GOT3 (cell line): Measurements from ENCODE around the gene COL12A1.

Experiments
- DNase-seq: peaks from one replicate; lab custom pipeline; 2025; ENCODE audit warnings: mixed read lengths; lab: John Stamatoyannopoulos, UW

COL12A1 gene

DNA sequence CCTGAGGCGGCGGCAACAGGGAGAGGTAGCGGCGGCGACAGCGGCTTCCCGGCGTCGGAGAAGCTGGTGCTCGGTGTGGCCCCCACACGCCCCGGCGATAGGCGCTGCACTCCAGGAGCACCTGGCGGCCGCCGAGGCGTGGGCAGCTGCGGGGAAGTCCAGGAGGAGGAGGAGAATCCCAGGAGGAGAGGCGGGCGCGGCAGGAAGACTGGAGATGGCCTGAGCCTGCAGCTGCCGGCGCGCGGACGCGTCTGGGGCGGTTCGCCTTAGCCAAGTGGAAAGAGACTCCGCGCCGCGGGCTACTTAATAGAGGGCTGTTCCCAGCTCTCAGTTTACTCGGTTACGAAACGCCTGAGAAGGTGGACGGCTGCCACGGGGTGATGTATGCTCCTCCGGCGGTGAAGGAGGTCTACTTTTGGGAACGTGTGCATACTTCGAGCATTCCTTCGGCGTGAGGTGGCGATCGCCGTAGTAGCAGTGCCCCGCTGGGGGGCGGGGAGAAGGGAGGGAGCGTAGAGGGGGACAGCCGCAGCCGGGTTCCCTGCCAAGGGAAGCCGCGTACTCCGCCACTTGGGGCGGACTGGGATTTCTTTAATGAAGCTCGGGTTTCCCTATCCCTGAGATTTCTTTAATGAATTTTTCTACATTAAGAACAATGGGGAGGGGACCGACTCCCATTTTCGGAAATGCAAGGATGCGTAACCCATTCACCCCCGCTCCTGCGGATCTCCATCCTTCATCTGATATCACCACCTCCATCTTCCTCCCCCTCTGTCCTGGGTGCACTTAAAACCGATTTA is at the start of gene COL12A1:
TSS of gene COL12A1 (minus strand) at position 278 of the 800 bp plus-strand sequence. CDS start 3,261 bp downstream, outside the sequence.
- peak; percentile 85 for DNase-seq

DNA sequence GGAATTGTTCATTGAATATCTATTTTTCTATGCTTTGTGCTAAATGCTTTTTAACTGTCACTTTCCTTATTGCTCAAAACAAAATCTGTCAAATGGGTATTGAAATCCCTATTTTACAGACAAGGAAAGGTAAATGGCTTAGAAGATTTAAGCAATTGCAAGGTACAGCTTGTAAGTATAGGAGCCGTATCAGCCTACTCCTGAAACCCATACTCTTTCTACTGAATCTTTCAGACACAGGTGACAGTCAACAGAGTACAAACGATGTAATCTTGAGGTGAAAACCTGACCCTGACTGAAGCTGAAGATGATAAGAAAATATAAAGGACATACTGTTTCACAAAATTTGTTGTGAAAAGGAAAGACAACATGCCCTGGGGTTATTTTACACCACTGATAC is 44.7 kb upstream of the COL12A1 start:
- DNase-seq: no peak

DNA sequence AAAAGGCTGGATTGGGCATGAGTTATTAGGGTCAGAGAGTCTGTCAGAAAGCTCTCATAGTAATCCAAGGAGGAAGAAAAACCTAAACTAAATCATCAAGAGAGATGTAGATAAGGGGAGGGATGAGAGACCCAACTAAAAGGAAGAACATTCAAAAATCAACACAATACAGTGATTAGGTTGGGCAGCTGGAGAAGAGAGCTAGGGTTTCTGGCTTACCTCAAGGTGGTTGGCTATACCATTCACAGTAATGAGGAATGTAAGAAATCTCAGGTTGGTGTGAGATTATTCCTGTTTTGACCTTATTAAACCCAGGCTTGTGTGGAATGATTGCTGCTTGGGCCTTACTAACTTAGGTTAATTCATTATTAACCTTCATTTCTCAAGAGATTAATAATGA is 44.0 kb upstream of the COL12A1 start:
- DNase-seq: no peak

DNA sequence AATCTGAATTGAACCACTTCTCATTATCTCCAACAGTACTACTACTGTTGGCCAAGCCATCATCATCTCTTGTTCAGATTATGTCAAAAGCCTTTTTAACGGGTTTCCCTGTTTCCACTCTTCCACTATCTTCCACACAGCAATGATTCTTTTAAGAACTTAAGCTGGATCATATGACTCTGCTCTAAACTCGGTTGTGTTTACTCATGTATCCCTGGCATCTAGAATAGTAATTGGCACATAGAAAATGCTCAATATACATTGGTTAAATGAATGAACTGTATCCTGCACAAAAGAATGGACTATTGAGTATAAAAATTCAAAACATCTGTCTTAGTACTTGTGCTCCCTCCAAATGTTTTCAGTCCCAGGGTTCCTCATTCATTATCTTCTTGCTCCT is 40.5 kb upstream of the COL12A1 start:
- no peak for DNase-seq

DNA sequence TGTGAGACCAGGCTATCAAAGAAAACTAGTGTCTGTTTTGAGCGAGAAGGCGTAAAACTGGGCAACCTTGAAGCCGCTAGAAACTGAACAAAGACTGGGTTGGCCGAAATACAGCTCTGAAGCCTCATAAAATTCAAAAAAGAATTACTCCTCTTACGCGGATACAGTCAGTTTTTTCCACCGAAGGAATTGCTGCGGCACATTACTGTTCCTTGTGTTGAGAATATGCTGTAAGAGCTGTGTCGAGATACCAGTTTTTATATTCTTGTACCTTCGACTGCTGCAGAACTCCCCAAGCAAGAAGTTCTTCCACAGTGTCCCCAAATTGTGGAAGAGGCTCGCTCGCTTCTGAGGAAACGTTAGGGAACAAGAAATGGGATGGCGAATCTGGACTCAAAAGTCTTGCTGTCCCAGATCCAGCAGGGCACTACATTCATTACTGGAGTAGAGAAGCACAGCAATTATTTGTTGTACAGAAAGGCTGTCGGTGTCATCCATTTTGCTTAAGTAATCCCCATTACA is 38.3 kb upstream of the COL12A1 start:
- DNase-seq: no peak

DNA sequence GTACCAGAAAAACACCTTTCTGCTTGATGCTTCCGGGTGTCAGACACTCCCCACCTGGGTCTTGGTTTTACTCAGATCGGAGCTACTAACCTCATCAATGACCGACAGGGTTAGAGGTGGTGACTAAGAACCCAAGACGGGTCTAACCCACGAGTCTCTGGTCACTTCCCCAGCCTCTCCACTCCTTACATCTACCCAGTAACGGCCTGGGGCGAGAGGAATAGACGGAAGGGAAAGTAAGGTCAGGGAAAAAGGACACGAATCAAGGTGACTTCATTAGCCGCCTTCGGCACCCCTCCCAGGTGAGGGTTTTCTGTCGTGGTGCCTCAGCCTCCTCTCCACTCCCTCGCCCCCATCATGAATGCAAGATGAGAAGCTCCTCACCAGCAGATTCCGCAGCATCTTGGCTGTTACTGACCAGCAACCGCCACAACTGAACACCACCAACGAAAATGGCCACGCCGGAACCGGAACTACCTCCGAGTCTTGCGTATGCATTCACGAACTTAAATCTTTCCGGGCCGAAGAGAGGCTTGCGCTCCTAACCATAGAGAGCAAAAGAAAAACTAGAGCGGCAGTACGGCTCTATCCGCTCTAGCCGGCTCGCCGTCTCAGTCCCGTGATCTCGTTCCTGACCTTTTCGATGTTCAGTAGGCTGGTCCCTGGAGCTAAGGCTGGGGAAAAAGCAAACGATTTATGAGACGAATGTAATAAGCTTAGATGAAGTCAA is 37.6 kb upstream of the COL12A1 start, which contains the start of gene COX7A2:
TSS of gene COX7A2 (minus strand) at position 469 of the 730 bp plus-strand sequence. CDS start at position 402, 67 bp downstream.
- peak; percentile 75 for DNase-seq

DNA sequence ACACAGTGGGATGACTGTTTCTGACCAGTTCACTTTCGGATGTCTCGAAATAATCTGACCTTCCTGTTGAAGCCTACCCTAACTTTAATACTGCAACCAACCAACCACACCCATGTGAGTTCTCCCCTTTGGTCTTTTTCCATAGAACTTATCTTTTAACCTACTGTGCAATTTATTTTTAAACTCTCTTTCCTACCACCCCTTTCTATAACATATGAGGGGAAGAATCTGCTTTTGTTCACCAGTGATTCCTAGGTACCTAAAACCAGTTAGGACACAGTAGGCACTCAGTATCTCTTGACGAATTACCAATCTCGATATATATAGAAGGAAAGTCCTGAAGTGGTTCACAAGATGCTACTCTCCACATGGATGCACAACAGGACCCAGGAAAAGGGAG is 30.8 kb upstream of the COL12A1 start:
- no peak for DNase-seq

DNA sequence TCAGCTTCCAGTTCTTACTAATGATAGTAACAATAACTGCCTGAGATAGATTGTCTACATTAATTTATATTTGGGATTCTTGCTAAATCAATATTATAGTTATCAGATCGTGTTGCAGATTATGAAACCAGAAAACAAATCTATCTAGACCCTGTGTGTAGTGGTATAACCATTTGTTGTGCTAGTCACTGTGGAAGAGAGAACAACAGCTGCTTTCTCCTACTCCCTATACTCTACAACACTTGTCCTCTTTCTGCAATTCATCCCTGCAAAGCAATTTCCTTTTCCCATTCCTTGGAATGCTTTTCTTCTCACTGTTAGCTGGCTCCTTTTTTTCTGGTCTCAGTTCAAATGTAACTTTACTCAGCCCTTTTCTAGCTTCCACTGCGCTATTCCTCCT is 29.4 kb upstream of the COL12A1 start:
- DNase-seq: no peak

DNA sequence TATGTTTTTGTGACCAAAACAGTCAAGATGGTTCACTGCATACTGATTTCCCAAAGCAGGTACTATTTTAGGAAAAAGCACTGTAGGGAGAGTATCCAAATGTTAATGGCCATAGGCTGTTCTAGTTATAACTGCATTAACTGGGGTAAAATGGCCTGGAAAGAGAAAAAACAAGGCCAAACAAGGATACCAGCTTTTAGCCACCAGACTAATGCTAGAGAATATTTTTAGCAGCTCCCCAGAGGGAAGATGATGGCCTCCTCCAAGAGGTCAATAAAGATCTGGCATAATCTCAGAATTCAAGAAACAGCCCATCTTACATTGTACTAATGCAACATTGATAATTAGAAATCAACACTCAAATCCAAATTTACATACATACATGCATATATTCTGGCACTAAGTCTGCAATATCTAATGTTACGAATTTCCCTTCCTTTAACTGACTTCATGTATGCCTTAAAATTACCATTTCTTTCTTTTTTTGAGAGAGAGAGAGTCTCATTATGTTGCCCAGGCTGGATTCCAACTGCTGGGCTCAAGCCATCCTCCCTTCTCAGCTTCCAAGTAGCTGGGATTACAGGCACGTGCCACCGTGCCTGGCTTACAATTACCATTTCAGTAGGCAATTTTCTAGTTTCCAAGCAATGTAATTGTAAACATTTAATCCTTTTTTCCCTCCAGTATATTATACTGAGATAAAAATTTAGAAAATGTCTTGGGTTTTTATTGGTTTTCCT is 28.4 kb upstream of the COL12A1 start:
- DNase-seq: no peak

DNA sequence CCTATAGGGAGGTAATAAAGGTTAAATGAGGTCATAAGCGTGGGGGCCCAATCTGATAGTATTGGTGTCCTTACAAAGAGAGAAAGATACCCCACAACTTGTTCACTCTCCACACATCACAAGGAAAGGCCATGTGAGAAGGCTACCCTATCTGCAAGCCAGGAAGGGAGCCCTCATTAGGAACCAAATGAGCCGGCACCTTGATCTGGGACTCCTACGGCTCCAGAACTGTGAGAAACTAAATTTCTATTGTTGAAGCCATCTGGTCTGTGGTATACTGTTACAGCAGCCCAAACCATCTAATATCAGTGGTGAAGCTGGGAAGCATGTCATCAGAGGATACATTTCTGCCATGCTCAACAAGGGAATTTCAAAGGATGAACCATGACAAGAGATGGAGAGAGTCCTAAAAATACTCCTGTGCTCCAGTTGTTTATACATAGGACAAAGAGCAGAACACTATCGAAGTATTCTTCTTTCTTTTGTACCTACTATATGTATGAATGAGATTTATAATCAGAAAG is 27.3 kb upstream of the COL12A1 start:
- DNase-seq: no peak

DNA sequence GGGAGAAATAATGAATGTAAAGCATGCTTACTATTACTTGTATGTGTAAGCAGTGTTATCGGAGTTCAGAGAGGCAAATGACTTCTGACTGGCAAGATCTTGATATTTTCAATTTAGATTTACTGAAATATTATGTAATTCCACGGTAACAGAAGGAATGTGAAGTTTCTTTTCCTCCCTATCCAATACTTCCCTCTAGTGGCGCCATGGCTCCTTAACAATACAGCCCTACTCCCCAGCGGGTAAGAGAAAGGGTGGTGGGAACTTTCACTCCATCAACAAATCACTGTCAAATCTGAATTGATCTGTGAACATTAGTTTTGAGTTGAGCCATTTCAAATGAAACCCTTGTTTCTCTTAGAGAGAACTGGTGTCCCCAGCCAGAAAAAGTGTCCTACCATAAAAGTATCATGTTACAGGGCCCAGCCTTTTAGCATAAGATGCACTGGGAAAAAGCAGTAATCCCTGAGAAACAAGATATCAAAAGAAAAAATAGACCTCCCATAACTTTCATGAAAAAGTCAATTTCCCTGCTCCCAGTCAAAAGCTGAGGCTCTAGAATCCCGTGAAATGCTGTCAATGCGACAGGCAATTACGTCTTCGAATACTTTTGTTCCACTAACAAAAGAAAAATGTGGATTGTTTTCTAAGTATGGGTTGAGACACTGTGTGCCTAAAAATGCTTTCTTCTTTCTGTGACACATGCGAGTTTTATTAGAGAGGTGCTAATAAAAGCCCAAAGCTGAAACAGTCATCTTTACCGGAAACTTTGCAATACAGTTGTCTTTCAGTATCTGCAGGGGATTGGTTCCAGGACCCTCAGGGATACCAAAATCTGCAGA is 24.9 kb upstream of the COL12A1 start:
- no peak for DNase-seq

DNA sequence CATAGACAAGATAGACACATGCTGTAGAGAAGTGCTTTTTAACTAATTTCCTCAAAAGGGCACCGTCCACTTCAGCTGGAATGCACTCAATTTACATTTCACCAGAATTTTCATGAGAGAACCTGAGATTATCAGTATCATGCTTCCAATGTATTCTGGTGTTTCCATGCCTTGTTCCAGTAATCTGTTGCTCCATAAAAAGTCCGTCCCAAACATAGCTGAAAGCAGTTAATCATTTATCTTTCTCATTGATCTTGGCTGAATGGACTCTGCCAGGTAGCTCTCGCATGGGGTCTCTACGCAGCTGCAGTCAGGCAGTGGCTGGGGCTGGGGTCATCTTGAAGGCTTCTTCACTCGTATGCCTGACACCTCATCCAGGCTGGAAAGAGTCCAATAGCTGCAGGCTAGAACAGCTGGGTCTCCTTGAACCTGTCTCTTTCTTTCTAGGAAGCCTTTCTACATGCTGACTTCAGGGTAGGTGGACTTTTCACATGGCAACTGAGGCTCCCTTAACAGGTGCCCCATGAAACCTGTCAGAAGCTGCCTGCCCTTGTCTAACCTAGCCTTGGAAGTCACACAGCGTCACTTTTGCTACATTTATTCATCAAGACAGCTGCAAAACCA is 18.6 kb upstream of the COL12A1 start:
- no peak for DNase-seq

DNA sequence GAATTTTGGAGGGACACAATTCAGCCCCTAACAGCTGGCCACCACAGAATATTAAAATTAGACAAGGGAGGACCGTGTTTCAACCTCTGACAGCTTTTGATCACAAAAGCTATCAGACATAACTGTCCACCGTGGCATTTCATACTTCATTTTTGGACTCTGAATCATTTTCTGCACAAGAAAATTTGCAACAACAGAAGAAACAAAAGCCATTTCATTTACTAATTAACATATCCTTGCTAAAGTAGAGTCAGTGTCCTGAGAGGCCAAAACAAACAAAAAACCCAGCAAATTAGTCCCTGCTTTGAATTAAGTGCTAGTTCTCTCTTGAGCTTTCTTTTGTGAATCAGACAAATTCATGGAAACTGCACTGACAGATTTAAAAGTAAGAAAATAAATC is 17.6 kb upstream of the COL12A1 start:
- DNase-seq: no peak

DNA sequence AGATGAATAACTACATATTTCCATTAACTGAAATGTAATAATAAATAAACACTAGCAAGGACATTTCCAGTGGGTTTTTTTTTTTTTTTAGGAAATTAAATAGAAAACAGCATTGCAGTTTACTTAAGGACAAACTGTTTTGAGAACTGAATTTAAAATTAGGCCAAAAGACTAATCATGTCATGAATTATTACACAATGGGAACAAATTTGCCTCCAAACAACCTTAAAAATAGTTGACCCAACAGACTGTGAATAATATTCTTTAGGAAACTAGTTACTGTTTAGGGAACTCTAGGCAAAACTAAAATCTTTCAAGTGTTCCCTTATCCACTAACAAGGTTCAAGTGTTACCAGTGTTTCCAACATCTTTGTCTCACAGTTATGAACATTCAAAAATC is 16.4 kb upstream of the COL12A1 start:
- DNase-seq: no peak

DNA sequence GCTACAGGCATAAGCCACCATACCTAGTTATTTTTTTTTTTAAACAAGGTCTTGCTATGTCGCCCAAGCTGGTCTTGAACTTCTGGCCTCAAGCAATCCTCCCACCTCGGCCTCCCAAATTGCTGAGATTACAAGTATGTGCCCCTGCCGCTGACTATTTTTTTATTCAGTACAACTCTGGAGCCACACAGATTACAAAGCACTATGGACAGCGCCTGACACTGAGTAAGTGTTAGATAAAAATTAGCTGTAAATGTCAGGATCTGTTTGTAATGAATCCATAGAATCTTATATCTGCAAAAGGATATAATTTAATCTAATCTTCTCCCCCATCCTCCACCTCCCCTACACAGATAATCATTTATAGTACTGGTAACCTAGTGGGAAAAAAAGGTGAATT is 15.3 kb upstream of the COL12A1 start:
- DNase-seq: no peak

DNA sequence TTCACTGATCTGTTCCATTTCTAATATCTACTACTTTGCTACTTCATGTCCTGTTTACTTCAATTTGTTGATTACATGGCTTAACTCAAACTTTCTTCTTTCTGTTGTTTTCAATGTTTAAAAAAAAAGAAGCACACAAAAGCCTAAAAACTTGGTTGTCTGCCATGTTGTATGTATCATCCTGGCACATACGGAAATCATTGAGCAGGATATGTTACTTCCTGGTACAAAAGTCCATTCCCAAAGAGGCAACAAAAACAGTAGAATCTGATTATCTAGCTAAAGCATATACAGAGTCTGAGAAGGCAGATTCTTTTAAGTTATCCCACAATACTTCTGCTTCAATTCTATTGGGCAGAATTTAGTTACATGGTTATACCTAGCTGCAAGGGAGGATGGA is 14.5 kb upstream of the COL12A1 start:
- DNase-seq: no peak

DNA sequence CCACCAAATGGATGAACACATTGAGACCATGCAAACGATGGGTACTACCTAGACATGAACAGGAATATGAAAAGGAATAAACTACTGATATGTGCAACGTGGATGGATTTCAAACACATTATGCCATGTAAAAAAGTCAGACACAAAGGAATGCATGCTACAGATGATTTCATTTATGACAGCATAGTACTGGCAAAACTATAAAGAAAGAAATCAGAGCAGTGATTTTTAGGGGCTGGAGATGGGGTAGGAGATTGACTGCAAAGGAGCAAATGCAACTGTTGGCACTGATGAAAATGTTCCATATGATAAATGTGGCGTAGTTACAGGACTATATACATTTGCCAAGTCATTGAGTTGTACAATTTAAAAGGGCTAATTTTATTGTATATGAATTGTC is 13.4 kb upstream of the COL12A1 start:
- DNase-seq: no peak

DNA sequence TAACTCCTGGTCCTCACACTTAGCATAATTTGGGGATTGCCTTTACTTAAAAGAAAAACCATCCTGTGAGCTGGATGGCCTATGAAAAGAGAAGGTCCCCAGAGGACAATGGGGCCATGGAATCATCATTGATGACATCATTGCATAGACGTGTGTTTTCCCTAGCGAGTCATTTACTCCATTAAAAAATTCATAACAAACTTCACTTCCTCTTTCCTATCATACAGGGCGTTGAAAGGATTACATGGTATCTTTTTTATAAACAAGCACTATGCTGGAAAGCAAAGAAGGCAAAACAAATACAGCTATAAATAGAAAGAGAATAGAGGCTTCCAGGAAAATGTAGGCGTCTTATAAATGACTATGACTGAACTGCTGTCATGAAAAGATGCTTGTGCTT is 11.3 kb upstream of the COL12A1 start:
- no peak for DNase-seq

DNA sequence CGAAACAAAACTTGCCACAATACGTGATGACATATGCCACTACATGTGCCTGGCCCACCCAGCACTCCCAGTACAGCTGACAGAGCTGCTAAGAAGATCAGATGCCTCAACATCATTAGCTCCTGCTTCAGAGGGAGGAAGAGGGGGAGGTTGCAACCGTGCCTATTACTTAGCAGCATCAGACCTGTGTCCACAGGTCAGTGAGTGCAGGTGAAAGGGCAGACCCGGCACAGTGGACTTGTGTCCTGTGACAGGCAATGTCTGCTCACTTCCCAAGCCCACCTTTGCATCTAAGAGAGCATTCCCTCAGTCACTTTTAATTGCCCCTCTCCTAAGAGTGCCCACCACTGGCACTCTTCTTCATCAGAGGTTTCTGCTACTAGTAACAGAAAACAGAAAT is 9.4 kb upstream of the COL12A1 start:
- DNase-seq: no peak

DNA sequence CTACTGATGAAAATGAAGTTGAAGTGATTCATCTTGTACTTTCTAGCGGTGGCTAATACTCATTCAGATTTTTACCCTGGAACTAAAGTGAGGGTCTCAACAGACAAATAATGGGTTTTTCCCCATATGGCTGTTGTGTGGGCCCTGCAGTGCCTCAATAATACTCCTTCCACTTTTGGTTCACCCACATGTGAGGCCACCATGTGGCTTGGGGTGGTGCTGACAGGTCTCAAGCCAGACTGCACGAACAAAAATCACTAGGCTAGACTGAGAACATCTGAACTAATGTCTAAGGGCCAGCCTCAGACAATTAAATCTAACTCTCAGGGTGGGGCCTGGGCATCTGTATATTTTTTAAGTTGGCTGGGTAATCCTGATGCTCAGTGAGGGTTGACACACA is 7.9 kb upstream of the COL12A1 start:
- DNase-seq: no peak

DNA sequence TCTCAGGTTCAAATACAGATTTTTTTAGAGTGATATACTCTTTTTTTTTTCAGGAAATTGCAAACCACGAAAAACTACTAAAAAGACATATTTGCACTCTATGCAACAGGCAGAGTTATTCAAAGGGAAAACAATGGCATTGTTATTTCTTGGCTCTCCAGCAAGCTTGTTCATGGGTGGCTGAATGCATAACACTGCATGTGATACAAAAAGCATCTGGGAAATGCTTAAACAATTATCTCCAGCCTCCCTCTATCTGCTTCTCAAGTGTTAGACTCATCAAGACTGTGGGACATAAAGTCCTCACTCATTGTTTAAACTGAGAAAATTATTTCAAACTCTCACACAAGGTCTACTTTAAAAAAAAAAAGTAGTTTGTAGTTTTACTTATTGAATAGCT is 7.3 kb upstream of the COL12A1 start:
- no peak for DNase-seq
